Activated gamma-delta T cell treated with Interleukin-2 at 50 U/mL for 16 hours (primary cell): ENCODE measurements around the gene ABCF2.
A peak's percentile ranks its signal among the peaks of the same experiment; 100 is the strongest.

Experiments used
- DNase-seq: peaks from one replicate; pipeline ENCODE4 v3.0.0-alpha.2; 2020

Gene ABCF2

DNA sequence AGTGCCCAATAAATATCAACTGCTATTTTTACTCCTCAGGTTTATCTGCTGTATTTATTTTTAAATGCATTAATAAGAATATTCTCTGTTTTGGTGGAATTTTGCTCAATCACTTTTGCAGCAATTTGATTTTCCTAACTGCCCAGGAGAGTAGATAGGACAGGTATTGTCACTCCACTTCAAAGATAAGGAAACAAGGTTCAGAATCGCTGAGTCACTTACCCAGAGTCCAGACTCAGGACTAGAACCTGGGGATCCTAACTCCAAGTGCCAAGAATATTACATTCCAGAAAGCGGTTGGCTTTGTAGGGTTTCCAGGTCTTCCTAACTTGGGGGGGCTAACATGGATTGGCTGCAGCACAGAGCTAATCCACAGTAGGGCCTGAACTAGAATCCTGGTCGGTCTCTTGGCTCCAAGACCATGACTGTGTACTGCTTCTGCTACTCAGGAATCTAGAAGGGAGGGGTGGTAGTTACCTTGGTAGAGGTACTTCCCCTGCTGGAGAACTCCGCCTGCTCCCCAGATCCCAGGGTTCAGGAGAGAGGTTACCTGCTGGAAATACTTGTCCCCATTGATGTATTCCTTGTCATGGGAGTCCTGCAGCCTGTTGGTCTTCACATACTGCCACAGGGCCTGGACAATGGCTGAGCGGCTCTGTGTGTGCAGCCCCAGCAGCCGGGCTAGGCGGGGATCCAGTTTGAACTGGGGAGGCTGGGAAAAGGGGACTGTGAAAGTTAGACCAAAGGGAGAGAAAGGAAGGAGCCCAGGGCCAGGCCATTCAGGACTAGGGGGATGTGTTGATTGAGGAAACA lies 14.1 kb upstream of the ABCF2 start:
- no peak for DNase-seq

- DNase-seq = no peak
Observed at GRCh38 chr7:151240536-151240935, 13.5 kb upstream of the ABCF2 start.

DNA sequence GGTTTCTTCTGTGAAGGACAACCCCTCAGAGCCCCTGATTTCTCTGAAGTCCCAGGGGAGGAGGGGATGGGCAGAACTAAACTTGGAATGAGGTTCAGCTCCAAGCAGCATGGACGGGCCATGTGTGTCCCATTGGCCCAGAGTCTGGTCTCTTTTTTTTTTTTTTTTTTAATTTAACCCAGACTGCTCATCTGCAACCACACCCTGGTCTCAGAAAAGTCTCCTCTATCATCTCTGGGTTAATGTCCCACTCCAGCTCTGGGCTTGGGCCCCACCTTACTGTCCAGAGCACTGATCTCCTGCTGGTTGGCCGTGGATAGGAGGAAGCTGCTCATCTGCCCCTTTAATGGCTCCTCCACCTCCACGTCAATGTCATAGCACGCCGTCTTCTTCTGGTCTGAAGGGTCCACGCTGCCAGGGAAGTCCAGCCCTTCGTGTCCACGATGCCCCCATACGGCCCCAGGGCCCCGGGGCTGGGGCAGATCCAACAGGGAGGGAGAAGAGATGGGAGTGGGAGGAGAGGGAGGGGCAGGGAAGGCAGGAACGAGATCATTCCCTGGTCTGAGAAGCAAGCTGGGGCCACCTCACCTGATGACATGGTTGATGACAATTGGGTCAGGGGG lies 12.9 kb upstream of the ABCF2 start:
- no peak for DNase-seq

DNA sequence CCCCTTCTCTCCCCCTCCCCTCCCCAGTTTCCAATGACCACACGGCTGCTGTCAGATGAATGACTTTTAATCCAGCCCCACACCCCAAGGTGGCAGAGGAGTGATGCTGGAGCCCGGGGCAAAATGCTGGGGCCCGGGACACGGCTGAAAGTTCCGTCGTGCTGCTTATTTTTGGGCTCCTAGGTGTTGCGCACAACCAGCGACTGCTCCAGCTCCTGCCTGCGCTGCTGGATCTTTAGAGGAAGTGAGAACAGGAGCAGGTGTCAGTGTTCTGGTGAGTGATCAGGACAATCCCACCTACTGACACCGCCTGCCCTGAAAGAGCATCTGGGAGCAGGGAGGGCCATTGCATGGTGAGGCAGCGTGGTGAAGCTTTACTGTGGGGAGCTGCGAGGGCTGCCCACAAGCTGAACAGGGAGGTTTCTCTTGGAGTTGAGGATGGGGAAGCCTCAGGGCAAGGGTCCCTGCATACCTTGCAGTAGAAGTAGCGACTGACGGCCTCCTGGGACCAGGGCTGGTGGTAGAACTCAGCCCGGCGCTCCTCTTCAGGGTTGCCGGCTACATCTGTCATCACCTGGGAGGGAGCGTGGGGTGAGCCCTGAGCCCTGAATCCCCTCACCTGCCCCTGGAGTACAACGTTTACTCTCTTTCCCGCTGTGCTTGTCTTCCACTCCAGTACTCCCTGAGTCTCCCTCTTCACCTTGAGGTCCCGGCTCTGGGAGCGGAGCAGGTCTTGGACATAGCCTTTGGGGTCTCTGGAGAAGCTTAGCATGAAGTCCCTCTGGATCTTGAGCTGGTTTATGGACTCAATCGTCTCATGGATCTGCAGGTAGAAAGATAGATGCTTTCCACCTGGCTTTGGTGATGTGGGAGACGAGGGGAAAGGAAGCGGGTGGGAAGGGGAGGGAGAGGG lies 12.2 kb upstream of the ABCF2 start:
- DNase-seq = no peak

DNA sequence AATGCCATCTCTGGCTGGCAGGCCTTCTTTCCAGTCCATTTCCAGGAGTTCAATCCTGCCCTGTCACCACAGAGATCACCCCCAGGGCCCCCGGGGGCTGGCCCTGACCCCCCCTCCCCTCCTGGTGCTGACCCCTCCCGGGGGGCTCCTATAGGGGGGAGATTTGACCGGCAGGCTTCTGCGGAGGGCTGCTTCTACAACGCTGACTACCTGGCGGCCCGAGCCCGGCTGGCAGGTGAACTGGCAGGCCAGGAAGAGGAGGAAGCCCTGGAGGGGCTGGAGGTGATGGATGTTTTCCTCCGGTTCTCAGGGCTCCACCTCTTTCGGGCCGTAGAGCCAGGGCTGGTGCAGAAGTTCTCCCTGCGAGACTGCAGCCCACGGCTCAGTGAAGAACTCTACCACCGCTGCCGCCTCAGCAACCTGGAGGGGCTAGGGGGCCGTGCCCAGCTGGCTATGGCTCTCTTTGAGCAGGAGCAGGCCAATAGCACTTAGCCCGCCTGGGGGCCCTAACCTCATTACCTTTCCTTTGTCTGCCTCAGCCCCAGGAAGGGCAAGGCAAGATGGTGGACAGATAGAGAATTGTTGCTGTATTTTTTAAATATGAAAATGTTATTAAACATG lies 11.3 kb upstream of the ABCF2 start:
- no peak for DNase-seq

DNA sequence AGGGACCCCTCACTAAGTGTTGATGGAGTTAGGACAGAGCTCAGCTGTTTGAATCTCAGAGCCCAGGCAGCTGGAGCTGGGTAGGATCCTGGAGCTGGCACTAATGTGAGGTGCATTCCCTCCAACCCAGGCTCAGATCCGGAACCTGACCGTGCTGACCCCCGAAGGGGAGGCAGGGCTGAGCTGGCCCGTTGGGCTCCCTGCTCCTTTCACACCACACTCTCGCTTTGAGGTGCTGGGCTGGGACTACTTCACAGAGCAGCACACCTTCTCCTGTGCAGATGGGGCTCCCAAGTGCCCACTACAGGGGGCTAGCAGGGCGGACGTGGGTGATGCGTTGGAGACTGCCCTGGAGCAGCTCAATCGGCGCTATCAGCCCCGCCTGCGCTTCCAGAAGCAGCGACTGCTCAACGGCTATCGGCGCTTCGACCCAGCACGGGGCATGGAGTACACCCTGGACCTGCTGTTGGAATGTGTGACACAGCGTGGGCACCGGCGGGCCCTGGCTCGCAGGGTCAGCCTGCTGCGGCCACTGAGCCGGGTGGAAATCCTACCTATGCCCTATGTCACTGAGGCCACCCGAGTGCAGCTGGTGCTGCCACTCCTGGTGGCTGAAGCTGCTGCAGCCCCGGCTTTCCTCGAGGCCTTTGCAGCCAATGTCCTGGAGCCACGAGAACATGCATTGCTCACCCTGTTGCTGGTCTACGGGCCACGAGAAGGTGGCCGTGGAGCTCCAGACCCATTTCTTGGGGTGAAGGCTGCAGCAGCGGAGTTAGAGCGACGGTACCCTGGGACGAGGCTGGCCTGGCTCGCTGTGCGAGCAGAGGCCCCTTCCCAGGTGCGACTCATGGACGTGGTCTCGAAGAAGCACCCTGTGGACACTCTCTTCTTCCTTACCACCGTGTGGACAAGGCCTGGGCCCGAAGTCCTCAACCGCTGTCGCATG lies 10.5 kb upstream of the ABCF2 start:
- DNase-seq = no peak

DNA sequence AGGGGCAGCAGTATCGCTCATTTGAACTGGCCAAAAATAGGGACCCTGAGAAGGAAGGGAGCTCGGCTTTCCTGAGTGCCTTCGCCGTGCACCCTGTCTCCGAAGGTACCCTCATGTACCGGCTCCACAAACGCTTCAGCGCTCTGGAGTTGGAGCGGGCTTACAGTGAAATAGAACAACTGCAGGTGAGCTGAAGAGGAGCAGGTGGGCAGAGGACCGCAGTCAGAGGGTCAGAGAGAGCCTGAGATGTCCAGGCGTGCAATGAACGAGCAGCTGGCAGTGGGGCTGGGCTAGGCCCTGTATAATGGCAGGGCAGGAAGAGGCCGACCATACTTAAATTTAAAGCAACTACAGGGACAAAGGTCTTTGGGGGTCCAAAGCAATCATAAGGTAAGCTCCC lies 9.4 kb upstream of the ABCF2 start:
- no peak for DNase-seq

GRCh38 chr7:151235091-151235787 lies 8.2 kb upstream of the ABCF2 start:
- DNase-seq = no peak

- DNase-seq = no peak
Observed at GRCh38 chr7:151233804-151234203, 6.8 kb upstream of the ABCF2 start.

GRCh38 chr7:151232917-151233701 lies 6.1 kb upstream of the ABCF2 start:
- DNase-seq = peak; percentile 63

DNA sequence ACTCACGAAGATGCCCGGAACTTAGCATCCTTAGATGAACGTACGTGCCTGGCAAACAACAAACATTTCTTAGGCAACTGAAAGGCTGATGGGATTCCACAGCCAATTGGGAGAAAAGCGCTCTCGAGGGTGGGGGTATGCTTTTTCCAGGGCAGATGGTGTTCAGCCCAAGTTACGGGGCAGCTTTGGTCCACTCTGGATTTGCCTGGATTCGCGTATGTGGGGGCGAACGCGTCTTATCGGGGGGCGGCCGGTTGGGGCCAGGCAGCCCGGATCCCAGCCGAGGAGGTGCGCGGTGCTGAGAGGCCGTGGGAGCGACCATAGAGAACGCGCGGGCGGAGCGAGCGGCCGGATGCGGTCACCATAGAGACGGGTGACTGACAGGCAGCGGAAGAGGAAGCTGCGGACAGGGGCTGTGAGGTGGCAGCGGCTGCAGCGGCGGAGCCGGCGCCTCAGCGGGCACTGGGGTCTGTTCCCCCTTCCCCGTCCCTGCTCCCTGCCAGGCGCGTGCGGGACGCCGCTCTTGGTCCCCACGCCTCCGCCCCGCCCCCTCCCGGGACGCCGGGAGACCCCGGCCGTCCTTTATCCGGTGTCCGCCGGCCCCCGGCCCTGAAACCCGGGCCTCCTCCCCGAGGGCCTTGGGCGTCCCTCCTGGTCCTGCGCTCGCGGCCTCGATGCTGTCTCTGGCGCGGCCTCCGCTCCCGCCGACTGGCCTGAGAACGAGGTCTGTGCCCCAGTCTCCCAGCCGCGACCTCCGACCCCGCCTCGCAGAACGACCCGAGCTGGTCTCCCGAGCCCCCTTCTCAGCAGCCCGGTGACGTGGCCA lies 5.3 kb upstream of the ABCF2 start, which contains the start of gene CHPF2:
TSS of gene CHPF2 (plus strand) at position 393 of the 826 bp plus-strand sequence. CDS start 1,529 bp downstream, outside the sequence.
- peak; percentile 91 for DNase-seq

GRCh38 chr7:151231080-151231479 lies 4.1 kb upstream of the ABCF2 start:
- no peak for DNase-seq

GRCh38 chr7:151229249-151229648 lies 2.2 kb upstream of the ABCF2 start:
- DNase-seq = no peak

DNA sequence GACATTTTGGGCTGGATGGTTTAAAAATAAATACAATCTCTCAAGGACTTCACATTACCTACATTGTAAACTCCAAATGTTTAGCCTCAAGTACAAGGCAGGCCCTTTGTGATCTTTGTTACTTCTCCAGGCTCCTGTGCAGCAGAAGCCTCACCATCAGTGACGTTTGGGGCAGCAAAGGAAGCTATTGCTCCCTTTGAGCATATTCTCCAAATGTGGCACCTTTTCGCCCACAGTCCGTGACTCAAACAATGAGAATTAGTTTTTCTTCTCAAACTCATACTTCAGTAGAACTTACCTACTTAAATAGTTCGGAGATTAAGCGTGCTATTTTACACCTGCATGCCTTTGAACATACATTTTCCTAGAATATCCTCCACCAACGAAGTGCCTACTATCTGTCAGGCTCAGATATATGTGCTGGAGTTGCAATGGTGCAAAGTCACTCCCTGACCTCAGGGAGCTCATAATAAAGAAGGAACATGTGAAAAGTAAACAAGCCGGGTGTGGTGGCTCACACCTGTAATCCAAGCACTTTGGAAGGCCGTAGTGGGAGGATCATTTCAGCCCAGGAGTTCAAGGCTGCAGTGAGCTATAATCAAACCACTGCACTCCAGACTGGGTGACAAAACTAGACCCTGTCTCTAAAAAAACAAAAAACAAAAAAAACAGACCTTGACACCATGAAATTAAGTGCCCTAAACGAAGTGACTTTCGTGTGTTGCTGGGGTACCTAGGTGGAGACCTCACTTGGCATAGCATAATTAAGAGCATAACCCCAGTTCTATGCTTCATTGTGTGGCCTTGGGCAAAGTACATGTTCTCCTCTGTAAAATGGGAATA lies 1.2 kb upstream of the ABCF2 start:
- no peak for DNase-seq

GRCh38 chr7:151226560-151226874 lies 488 bp downstream of the ABCF2 start:
- no peak for DNase-seq

GRCh38 chr7:151225948-151226510 lies 976 bp downstream of the ABCF2 start:
- DNase-seq = no peak

DNA sequence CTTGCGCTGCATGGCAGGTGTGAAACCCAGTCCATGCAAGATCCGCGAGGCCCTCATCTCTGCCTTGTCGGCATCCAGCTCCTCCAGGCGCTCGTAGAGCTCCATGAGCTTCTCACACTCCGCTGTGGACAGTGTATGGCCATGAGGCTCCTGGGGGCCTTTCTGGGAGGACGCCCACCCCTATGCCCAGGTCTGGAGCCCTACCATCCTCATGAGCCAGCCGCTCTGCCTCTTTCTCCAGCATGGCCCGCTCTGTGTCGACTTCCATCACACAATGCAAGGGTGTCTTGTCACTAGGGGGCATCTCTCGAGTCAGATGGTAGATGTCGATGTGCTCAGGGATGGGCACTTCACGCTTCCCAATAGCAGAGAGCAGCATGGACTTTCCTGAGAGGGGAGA lies 3.3 kb downstream of the ABCF2 start:
- no peak for DNase-seq

GRCh38 chr7:151218170-151218569 lies 8.8 kb downstream of the ABCF2 start:
- DNase-seq = no peak
